IPS DF 19.7 (cell line): ENCODE results near the gene DNAJC25.
"Not testable (repeated sequence)": the region's sequence is repeated elsewhere in the genome, so short reads cannot be mapped to it uniquely, and the experiment has no call there.

Experiments
- DNase-seq: peaks from one replicate; pipeline ENCODE4 v3.0.0-alpha.2; 2013; ENCODE audit warnings: low read depth, low spot score

DNAJC25 gene

GRCh38 chr9:111663301-111663823 is 32.2 kb downstream of the DNAJC25 start:
- peak; percentile 48 for DNase-seq

- DNase-seq: no peak
These were observed 37.0 kb downstream of the DNAJC25 start for GRCh38 chr9:111668026-111668573.

- DNase-seq: not testable (repeated sequence)
These were observed 37.5 kb downstream of the DNAJC25 start for GRCh38 chr9:111668601-111669000.

- DNase-seq: no peak
These were observed 43.2 kb downstream of the DNAJC25 start for GRCh38 chr9:111674319-111674718.

- no peak for DNase-seq
These were observed 45.0 kb downstream of the DNAJC25 start for GRCh38 chr9:111676116-111676515.

GRCh38 chr9:111678293-111678692 is 47.2 kb downstream of the DNAJC25 start:
- DNase-seq: no peak

- no peak for DNase-seq
These were observed 48.1 kb downstream of the DNAJC25 start for GRCh38 chr9:111679199-111679598.

GRCh38 chr9:111683392-111683791 is 52.3 kb downstream of the DNAJC25 start:
- no peak for DNase-seq

- DNase-seq: no peak
These were observed 60.7 kb downstream of the DNAJC25 start for GRCh38 chr9:111691672-111692329.

GRCh38 chr9:111696796-111697195 is 65.7 kb downstream of the DNAJC25 start:
- no peak for DNase-seq

GRCh38 chr9:111700776-111701175 is 69.6 kb downstream of the DNAJC25 start:
- no peak for DNase-seq
